T-helper 1 cell treated with Interleukin-12 subunit alpha and Interleukin-12 subunit beta and Interleukin-4 antibody, amounts not matched to agents 30 ng/mL and 1 ng/mL, for 36 hours (primary cell): Measurements from ENCODE around the gene PDHX. TPM values are rescaled to one million over a fixed set of nuclear protein-coding genes. Genes with fewer than 3 reads are reported as not detected.
"Not testable (repeated sequence)": the region's sequence is repeated elsewhere in the genome, so short reads cannot be mapped to it uniquely, and the experiment has no call there.

Experiments used
- intact Hi-C: fragments of 100-400 bp; cut with micrococcal nuclease; formaldehyde crosslinking; loops from one replicate; pipeline ENCODE4 v1.15.1; 2024
- total RNA-seq: library from RNA; stranded (reverse); gene quantifications from 2 replicates; pipeline ENCODE4 v1.2.3, GENCODE V29; 2022

The PDHX gene
- total RNA-seq, 1 donor from 2014 or later: 23.5 TPM

DNA sequence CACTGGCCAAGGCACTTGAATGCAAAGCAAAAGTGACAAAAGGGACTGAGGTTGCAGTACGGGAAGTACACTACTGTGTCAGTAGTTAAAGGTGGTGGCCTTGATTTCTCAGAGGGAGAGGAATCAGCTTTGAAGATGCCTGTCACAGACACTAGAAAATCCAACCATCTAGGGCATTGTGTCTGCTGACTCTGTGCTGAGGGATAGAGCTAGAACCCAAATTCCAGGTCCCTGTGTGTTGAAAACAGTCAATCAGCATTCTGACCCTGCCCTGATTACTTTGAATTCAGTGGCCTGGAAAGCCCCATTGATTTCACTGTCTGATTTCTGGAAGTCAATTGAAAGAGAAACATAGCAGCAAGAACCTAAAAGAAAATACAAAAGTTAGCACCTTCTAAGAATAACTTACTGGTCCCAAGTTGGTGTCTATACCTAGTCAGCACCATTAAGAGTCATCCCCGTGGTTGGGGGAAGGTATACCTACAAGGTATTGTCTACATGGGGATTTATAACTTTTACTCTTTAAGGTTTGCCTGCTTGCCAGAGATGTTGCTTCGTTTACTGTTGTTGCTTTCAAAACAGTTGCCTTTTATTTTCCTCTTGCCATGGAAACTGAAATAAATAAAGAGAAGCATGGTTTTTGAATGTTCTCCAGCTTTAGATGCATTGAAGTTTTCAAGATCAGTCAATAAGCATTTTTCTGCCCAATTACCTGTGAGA lies 97.3 kb downstream of the PDHX start:
- intact Hi-C loops: loop anchor here (1.0 to 5.0 kb wide), 8 partner anchors 17 to 961 kb away; partner anchors contain the start of genes APIP and PDHX

DNA sequence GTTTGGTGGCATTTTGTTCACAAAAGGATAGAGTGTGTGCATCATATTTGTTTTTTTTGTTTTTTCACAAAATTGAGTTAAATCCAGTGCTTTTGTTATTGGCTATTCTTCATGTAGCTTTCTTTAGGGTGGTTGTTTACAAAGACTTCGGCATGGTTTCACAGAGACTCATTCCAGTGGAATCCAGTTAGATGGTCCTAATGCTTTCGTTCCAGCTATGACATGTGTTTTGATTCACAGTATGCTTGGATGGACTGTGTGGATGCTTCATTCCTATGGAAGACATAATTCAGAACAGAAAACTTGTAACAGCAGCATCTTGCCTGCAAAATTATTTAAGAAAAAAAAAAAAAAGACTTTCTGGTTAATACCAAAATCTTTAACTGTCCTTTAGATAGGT lies 97.9 kb downstream of the PDHX start:
- intact Hi-C loops: loop anchor here (1.0 to 5.0 kb wide), 2 partner anchors 16 to 378 kb away; no protein-coding TSS in a partner anchor

DNA sequence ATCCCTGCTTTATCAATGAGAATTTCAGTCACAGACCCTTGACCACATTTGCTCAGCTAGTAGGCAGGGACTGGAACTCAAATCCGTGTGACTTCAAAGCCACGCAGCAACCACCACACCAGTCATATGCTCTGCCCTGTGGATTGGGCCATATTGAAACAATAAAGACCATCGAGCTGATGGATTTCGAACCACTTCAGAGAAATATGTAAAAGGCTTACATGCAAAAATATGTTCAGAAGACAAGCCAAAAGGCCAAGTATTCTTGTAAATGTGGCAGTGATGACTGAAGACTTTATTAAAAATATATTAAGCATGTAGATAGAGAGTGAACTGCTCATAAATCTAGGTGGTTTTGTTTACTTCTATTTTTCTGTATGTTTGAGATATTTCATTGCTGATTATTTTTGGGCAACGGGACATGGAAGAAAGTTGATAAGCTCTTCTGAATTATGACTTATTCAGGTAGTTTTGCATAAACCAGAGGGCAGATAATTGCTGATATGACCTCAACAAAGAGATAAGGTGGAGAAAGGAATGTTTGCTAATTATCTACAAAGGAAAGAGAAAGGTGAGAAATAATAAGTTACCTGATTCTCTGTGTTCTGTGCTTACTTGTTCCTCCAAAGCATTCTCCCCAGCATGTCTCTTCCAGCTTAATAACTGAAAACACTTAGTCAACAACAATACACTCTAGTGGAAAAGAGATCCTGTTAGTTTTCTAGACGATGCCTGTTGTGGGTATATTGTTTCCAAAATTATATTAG lies 99.4 kb downstream of the PDHX start:
- intact Hi-C loops: no loop called here

DNA sequence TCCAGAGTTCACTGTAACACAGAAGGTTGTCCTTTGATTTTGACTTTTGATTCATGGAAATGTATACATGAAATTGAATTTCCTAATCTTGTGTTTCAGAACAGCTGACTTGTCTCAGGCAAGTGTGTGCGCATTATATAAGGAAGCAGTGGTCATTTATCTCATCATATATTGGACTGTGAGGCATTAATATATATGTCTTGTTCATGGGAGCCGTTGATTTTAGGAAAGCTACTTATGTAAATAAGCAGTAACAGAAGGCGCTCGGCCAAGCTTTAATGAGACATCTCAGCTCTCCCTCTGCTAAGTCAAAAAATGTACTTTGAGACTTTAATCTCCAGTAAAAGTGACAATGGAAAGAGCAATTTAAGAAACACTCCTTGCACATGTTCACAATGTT lies 100.5 kb downstream of the PDHX start:
- intact Hi-C loops: no loop called here

DNA sequence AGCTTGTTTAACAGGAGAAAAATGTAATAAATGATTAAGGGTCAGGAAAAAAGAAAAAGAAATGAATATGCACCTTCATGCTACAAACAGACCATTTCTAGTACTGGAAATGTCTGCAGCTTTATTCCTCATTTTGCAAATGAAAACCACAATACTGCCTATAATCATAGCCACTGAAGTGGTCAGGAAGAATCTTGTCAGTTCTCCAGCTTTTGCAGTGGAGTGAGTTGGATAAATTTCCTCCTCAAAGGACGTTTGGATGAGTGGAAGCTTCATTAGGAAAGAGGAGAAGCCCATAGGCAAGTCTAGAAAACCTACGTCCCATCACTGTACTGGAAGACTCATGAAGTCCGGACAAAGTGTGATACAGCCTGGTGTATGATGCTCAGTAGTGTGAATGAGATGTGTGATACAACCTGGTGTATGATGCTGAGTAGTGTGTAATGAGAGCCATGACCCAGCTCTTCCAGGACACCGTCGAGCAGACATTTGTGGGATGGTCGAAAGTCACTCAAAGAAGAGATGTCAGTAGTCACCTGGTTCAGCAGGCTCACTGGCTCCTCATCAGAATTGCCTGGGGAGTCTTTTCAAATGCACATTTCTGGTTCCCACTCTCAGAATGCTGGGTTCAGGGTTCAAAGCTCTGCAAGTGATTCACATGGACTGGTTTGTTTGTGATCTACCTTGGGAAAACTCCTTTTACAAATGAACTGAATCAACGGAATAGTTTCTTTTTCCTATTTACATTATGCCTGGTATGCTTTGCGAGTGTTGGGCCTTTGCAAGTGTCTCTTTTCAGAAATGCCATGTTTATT lies 101.3 kb downstream of the PDHX start:
- intact Hi-C loops: no loop called here

DNA sequence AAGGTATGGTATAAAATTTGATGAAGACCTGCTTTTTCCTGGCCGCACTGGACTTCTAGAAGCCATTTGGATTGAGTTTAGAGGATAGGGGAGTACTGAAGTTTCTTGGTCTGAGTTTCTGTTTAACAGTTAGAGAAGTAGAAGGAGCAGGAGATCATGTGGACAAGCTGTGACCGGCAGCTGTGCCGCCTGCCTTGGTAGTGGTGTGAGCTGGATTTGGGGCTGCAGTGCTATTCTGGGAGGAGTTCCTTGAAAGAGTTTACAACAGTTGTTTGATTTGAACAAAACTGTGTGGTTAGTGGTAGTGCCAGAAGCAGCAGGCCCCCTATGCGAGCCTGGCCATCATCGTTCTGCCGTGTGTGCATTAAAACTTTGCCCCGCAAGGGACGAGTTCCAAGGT lies 105.2 kb downstream of the PDHX start:
- intact Hi-C loops: no loop called here

DNA sequence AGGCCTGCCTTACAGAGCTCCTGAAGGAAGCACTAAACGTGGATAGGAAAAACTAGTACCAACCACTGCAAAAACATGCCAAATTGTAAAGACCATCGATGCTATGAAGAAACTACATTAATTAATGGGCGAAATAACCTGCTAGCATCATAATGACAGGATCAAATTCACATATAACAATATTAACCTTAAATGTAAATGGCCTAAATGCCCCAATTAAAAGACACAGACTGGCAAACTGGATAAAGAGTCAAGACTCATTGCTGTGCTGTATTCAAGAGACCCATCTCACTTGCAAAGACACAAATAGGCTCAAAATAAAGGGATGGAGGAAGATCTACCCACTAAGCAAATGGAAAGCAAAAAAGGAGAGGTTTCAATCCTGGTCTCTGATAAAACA lies 107.5 kb downstream of the PDHX start:
- intact Hi-C loops: not testable (repeated sequence)

DNA sequence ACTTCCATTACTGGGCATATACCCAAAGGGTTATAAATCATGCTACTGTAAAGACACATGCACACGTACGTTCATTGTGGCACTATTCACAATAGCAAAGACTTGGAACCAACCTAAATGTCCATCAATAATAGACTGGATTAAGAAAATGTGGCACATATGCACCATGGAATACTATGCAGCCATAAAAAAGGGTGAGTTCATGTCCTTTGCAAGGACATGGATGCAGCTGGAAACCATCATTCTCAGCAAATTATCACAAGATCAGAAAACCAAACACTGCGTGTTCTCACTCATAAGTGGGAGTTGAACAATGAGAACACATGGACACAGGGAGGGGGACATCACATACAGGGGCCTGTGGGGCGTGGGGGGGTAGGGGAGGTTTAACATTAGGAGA lies 111.6 kb downstream of the PDHX start:
- intact Hi-C loops: not testable (repeated sequence)

DNA sequence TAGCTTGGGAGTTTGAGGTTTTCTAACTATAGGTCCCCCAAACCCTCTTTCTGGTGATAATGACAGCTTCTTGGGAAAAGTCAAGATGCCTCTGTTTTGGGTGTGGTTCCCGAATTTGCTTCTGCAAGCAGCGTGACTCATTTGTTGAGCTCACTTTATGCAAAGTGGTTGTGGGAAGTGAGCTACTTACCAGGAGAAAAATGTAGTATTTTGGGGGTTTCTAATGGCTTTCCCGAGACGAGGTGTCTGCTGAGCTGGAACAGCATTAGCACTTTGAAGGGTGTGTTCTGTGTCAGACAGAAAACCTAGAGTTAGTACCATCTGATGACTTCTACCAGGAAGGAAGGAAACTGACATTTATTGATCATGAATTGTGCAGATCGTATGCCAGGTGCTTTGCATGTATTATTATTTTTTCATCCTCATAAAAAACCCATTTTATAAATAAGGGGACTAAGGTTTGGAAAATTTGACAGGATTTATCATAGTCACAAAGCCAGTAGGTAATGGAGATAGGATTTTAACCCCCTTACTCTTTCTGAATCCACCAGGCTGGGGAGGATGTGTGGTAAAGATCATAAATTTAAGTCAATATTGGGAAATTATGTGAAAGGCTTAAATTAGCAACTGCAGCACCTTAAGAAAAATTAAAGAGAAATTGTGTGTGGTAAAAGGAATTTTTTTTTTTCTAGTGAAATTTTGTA lies 113.7 kb downstream of the PDHX start:
- intact Hi-C loops: loop anchor here (1.0 kb wide), 4 partner anchors 10 to 136 kb away; no protein-coding TSS in a partner anchor

DNA sequence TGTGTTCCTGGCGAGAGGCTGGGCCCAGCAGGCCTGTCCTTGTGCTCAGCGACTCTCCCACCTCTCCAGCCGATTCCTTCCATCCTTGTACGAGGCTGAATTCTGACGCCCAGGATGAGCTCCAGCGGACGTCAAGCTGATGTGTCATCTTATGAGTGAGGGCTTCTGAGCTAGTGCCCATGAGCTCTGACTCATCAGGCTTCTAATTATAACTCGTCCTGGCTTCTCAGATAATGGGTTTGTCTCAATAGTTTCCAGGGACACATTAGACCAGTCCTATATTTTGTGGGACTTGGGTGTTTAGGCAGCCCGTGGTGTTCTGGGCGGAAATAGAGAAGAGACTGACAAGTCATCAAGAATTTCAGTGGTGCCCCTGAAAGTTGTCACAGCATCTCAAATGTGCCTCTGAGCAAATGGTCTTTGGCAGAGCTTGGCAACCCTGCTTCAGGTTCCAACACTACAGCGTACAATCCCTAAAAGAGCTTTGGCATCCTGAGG lies 114.3 kb downstream of the PDHX start:
- intact Hi-C loops: loop anchor here (1.0 kb wide), 4 partner anchors 10 to 136 kb away; no protein-coding TSS in a partner anchor

DNA sequence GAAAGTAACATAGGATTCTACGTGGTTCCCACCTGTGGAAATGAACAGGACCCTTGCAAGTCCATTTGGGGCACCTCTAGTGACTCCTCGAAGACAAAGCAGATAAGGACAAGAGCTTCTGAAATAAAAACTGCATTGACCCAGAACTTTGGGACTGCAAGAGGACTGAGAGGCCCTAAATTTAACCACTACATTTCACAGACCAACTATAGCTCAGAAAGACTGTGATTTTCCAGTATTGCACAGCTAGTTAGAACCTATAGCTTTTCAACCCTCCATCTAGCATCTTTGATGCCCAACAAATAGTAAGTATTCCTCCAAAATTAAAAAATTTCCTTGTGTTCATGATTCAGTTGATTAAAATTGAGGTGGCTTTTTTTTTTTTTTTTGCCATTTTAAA lies 114.9 kb downstream of the PDHX start:
- intact Hi-C loops: no loop called here

DNA sequence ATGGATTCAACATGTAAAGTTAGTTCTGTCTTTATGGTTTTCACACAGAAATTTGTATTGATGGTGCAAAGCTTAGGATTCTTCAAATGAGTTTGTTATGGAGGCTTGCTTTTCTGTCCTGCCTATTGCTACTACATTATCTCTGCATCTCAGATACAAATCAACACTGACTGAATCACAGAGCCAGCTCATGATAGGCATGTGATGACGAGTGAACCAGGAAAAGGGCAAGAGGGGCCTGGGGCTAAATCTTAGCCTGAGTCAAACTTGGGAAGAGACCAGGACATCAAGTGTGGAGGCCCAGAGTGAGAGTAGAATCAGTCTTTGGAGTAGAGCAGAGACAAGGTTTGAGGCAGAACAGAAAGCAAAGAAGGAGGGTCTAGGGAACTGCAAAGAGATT lies 115.4 kb downstream of the PDHX start:
- intact Hi-C loops: no loop called here

DNA sequence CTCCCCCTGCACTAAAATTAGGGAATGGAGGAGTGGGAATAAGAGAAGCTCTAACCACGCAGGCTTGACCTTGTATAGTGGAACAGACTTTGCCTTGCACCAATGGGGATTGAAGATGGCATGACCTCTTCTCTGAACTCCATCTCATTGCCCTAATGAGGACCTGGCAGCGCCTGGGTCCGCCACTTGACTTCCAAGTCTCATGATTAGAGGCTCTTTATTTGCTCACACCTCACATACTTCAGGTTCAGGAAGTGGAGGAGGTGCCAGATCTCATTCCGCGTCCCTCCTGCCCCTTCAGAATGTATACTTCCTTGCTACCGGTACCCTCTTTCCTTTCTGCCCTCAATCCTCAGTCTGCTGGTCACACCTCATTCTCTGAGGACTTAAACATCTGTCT lies 116.6 kb downstream of the PDHX start:
- intact Hi-C loops: no loop called here

DNA sequence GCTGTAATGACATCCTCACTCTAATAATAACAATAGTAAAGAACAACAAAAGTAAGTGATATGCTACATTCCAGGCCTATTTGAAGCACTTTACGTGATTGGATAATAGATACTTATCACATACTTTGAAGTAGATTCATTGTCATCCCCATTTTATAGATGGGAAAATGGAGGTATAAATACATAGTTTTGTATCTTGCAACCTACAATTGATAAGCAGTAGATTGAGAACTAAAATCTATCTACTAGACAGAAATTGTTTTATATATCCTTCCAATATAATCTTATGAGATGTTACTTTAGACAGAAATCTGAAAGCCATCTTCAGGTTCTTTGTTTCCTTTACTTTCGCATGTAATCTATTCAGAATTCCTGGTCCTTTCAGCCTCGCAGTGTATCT lies 118.0 kb downstream of the PDHX start:
- intact Hi-C loops: no loop called here

DNA sequence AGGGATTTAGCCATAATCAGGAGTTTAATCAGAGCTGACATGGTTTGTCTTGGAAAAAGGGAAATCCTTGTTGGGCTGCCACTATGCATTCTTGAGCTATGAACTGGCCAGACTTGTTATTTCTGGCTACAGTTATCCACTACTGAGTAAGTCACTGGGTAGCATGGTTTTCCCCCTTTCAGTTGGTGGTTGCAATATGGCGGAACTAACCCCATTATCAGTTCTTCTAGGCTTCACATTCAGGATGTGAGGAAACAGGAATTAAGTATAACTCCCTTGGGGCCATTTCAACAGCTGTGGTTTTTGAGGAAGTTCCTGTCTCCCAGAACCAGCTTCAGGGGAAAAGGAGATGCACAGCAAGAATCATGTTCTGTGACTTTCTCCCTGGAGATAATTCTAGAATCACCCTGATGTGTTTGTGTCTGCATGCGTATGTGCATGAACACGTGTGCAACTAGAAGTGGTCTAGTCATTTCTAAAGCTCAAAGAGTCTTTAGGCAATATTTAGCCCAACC lies 119.5 kb downstream of the PDHX start:
- intact Hi-C loops: no loop called here

DNA sequence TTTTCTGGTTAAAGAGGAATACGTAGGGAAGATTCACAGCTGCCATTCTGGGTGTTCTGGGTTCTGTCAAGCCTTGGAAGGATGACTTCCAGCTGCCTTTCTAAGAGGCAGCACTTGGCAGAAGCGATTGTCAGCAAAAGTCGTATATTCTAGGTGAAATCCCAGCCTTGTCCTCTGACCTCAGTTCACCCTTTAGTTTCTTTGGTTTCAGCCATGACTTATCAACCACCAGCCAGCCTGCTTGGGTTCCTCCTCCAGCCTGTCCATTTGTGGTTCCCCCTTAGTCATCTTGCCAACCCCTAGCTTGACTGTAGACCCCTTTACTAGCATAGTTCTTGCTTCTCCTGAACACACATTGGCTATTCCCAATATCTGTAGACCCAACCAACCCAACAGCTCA lies 120.2 kb downstream of the PDHX start:
- intact Hi-C loops: no loop called here

DNA sequence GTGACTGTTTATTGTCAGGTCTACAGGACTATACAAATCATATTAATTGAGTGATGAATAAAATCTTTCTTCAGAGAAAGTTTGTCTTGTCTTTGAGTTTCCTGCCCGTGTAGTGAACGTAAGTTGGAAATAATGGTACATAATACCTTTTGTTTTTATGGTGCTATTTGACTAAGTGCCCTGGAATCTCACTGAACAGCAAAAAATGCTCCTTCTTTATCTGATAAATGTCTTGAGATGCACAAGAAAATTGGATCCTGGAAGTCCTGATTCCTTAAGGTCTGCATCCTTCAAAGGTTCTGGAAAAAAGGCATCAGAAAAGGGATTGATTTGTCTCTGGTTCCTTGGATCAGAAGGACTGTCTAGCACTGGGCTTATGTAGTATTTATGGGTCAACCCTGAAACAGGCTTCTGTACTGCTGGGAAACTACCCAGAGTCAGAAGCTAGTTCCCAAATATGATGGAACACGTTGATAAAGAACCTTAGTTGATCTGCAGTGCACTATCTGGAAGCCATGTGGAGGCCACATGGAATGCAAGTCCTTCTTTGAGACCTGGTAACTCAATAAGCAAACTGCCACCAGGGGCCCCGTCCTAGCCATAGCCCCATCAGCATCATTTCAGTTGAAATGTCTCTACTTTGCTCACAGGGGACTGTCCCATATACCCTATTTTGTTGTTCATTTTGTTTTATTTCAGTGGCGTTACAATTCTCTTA lies 122.0 kb downstream of the PDHX start:
- intact Hi-C loops: no loop called here

DNA sequence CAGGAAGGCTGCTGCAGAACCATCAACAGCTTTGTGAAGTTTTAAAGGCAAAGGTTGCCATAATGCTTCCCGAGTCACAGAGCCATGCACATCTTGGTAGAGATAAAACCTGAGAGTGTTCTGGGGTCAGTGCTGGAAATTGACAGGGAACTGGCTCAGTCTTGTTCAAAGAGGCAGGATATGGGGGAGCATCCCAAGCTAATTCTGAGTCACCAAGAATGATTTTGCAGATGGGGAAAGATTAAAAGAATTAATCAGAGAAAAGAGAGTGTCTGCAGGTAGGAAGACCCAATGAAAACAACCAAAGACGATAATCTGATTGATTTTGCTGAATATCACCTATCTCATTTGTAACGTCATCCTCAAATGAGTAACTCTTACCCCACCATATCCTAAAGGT lies 122.7 kb downstream of the PDHX start:
- intact Hi-C loops: no loop called here

DNA sequence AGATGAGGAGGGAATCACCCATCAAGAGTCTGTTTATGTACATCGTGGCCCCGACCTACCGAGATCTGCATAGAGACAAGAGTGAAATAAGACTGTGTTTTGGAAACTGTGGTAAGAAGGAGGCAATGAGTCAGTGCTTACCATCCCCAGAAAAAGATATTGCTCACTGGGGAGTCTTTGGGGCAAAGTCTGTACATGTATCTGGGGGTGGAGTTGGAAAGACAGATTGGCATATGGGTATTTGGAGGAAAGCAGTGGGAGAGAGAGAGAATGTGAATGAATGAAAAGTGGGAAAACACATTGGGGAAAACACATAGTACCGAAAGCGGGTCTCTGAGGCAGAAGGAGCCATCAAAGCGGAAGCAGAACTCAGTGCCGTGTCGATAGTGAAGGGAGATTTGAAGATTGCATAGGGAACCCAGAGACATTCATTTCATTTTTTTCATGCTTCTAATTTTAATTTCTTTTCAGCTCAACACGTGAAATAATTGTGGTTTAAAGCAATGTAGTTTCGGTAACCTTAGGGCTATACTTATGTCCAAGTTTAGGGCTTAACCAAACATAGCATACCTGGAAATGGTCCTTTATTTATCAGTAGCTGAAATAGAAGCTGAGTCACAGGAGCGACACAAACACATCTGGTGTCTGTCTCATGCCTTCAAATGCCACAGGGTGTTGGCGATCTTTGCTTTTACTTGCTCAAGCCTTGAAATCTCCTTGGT lies 124.0 kb downstream of the PDHX start:
- intact Hi-C loops: loop anchor here (1.0 to 10.0 kb wide), 15 partner anchors 10 to 1786 kb away; partner anchors contain the start of genes APIP, CAPRIN1, CD44 and HIPK3
